GM18861 (cell line): ENCODE data around the gene C1RL.

ENCODE experiments used
- ATAC-seq: cut with Tn5 transposase; IDR thresholded peaks from one replicate; pipeline ENCODE4 v1.9.1; 2021; ENCODE audit not compliant: unreplicated experiment

Gene C1RL, protein sequence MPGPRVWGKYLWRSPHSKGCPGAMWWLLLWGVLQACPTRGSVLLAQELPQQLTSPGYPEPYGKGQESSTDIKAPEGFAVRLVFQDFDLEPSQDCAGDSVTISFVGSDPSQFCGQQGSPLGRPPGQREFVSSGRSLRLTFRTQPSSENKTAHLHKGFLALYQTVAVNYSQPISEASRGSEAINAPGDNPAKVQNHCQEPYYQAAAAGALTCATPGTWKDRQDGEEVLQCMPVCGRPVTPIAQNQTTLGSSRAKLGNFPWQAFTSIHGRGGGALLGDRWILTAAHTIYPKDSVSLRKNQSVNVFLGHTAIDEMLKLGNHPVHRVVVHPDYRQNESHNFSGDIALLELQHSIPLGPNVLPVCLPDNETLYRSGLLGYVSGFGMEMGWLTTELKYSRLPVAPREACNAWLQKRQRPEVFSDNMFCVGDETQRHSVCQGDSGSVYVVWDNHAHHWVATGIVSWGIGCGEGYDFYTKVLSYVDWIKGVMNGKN

GRCh38 chr12:7108796-7109571 is at the start of gene C1RL:
Gene C1RL, minus strand, starts transcription at chr12:7109214. Its CDS starts 34 bp downstream, at chr12:7109180.
- no peak for ATAC-seq

DNA sequence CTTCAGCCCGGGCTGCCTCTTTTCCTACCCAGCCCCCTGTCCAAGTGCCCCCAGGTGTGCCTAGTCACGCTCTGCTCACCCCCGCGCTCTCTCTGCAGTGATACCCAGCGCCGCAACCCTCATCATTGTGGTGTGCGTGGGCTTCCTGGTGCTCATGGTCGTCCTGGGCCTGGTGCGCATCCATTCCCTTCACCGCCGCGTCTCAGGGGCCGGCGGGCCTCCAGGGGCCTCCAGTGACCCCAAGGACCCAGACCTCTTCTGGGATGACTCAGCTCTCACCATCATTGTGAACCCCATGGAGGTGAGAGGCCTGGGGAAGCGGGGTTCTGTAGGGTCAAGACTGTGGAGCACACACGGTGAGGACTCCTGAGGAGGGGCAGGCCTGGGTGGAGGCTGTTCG is 48.4 kb upstream of the C1RL start:
- no peak for ATAC-seq

- no peak for ATAC-seq
These were observed 47.5 kb upstream of the C1RL start for GRCh38 chr12:7156259-7157197.

- ATAC-seq = no peak
These were observed 46.5 kb upstream of the C1RL start for GRCh38 chr12:7155471-7156034.

DNA sequence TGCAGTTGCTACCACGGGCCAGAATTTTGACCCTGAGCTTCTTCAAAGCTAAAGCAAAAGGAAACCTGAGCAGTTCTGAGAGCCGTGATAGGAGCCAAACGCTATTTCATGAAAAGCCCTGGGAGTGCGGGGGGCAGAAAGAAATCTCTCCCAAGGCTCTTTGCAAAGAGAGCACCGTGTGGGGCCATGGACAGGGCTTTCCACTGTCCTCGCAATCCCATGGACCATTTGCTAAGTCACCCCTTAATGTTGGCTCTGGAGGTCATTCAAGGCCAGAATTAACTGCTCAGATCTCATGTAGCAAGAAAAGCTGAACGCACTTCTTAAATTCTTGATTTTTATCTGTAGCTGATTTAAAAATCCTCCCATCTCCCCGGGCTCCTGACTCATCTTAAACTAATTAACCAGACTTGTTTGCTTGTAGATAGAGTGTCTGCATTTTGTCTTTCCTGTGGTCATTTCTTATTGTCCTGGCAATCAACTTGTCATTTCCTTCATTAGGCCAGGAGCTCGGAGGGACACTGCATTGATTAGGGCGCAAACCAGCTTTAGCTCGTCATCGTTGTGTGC is 46.0 kb upstream of the C1RL start:
- ATAC-seq = no peak

DNA sequence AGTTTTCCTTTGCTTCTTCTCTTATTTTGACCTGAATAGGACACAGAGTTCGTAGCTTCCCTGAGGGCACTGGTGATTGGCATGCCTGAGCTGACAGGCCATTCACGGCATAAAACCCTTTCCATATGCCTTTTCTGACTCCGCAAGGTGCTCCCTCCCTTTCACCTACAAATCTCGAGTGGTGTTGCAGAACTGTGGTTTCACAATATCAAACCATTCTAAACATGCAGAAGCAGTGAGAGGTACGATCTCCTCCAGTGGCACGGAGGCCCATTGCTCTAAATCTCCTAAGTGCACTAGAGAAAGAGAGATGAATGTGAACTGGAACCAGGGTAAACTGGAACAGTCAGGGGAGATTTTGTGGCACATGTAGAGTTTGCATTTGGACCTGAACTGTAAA is 45.0 kb upstream of the C1RL start:
- no peak for ATAC-seq

DNA sequence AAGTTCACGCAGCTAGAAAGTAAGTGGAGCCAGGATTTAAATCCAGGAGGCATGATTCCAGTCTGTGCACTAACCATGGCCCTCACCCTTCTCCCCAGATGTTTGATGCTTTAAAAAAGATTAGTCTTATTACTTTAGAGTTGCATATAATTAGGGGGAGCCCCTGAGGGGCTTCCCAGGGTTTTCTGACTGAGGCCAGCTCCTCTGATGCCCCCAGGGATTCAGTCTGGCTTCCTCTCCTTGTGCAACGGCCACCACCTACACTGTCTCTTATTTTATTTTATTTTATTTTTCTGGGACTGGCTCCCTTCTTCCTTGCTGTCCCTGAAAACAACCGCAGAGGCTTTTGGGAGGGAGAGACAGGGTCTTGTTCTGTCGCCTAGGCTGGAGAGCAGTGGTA is 43.8 kb upstream of the C1RL start:
- ATAC-seq = no peak

DNA sequence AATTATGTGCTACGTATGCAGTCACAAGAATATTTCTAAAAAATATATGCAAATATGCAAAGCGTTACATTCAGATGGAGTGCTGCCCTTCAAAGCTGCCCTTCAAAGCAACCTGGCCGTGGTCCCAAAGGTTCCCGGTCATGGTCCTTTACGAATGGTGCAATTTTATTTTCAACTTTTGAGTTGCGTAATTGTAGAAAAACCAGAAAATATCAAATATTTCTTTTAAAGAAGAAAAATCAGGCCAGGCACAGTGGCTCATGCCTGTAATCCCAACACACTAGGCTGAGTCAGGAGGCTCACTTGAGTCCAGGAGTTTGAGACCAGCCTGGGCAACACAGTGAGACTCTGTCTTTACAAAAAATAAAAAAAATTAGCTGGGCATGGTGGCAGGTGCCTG is 42.5 kb upstream of the C1RL start:
- no peak for ATAC-seq

DNA sequence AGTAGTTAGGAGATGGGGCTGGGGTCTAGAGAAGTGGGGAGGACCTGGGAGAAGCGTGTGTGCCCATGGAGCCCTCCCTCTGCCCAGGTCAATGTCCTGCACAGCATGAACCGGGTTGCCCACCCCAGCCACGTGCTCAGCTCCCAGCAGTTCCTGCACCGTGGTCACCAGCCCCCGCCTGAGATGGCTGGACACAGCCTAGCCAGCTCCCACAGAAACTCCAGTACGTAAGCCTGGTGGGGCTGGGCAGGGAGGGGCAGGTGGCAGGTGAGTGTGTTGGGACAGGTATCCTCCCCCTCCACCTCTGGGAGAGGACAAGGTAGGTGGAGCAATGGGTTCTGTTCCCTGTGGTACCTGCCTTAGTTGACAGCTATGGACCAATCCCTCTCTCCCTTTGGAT is 41.8 kb upstream of the C1RL start:
- ATAC-seq = no peak

- ATAC-seq = no peak
These were observed 41.3 kb upstream of the C1RL start for GRCh38 chr12:7150356-7150755.

DNA sequence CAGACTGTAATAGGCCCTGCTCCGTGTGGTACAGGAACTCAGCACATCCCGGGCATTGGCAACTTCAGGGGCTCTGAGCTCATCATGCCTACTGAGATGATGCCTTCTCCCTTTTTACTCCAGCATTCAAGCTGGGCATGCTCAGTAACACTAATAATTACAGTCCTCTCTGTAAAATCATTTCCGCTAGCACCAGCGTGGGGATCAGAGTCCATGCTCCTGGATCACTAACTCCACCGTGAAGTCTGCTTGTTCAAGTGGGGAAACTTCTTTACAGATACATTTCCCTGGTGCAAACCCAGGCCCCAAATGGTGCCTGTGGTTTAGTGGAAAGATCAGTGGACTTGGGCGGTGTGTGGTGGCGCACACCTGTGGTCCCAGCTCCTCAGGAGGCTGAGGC is 37.9 kb upstream of the C1RL start:
- no peak for ATAC-seq

DNA sequence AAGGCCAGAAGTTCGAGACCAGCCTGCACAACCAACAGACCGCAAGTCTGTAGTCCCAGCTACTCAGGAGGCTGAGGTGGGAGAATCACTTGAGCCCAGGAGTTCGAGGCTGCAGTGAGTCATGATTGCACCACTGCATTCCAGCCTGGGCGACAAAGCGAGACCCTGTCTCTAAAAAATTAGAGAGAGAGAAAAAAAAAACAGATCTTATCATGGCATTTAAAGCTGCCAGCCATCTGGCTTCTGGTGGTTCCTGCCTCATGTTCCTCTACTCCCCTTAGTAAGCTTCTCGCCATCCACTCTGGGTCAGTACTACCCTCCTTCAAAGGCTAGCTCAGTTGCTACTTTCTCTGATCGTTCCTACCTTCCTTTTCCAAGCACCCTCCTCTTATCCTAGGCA is 37.2 kb upstream of the C1RL start:
- ATAC-seq = no peak

GRCh38 chr12:7145671-7146070 is 36.7 kb upstream of the C1RL start:
- ATAC-seq = no peak

DNA sequence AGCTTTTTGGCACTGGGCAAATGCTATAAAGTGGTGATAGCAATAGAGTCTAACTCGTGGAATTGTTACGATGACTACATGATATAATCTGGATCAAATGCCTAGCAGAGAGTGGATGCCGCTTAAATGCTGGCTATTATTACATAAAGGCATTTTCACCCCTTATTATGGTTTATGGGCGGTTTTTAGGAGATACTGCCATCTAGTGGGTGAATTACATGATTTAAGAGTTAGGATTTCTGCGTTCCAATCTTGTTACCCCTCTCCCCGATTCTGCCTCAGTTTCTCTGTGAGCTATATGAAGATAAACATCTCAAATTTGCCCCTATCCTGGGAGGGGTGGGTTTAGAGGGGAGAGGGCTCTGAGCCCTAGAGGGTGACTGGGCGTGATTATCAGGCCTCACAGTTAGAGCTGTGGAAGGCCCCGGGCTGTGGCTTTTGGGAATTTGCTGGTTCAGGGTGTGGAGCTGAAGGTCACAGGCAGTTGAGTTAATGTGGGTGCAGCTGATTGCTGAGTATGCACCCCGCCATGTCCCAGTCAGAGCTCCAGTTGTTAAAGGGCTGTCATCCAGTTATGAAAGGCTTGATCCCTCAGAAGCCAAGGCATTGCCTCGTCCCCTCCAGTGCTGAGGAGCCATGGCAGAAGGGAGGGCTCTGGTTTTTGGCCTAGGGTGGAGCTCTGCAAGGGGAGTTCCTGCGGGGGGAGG is 35.6 kb upstream of the C1RL start:
- no peak for ATAC-seq

DNA sequence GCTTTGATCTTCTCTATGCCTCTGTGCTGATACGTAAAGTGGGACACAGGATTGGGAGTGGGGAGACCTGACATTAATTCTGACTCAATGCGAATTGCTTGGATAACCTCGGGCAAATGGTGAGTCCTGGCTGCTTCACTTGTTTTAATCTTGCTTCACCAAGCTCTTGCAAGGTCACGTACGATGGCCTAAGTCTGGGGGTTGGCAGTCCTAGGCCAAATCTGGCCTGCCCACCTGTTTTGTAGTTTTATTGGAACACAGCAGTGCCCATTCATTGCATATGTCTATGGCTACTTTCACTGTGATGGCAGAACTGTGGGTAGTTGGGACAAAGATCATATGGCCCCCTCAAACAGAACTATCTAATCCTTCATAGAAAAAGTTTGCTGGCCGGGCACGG is 34.5 kb upstream of the C1RL start:
- no peak for ATAC-seq

DNA sequence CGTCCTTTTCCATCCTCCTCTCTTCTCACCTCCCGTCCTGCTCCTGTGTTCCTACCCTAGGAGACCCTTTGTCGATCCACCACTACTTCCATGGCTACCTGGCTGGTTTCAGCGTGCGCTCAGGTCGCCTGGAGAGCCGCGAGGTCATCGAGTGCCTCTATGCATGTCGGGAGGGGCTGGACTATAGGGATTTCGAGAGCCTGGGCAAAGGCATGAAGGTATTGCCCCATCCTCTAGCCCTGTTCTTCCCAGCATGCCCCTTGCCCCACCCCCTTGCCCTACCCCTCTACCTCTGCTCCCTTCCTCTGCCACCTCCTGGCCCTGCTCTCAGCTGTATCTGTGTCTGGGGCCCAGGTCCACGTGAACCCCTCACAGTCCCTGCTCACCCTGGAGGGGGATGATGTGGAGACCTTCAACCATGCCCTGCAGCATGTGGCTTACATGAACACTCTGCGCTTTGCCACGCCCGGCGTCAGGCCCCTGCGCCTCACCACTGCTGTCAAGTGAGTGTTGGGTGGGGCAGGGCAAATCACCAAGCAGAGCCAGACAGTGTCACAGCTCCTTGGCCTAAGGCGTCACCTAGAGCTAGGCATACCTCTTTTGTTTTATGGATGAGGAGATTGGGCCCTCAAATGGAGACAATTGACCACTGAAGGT is 33.9 kb upstream of the C1RL start:
- no peak for ATAC-seq

GRCh38 chr12:7142056-7142644 is 33.1 kb upstream of the C1RL start:
- no peak for ATAC-seq

DNA sequence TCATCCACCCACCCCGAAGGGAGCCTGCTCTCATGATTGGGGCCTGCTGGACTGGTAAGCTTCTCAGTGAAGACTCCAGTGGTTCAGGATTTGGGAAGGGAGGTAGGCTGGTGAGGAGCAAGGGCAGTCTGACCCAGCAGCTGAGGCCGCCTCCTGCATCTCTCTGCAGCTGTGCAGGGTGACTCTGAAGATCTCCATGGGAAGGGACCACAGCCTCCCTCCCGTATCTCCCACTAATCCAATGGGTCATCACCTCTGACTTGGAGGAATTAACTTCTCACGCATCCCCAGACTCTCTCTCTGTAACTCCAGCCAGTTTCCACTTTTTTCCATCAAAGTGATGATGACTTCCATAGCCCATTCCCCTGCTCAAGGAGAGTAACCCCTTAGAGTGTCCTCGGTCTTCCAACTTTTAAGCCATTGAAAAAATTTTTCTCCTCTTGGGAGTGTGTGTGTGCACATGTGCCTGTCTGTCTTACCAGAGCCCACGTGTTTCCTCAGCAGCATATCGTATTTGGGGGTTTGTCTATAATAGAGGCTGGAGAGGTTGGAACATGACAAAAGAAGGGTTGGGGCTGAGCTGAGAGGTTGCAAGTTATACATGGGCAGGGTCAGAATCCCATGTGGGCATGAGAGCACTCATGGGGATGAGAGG is 32.5 kb upstream of the C1RL start:
- ATAC-seq = no peak
